H1 (cell line): ENCODE measurements around the gene ZC3H18. TPM values are rescaled to one million over a fixed set of nuclear protein-coding genes. Genes with fewer than 3 reads are reported as not detected.

Experiments
- CTCF ChIA-PET: fragments of 300-600 bp; sonication (Branson Sonifier 250); formaldehyde crosslinking; loops from one replicate; lab custom pipeline; 2021; ENCODE audit not compliant: partially characterized antibody; lab: Charles Lee
- POLR2A ChIA-PET: fragments of 300-600 bp; sonication (Branson Sonifier 250); formaldehyde crosslinking; loops from one replicate; lab custom pipeline; 2021; ENCODE audit warnings: inconsistent platforms; ENCODE audit not compliant: partially characterized antibody; lab: Charles Lee
- DNase-seq, 2 experiments: peaks; one replicate each; pipeline versions ENCODE4 v3.0.0 to v3.0.0-alpha.2; 2010 to 2022; ENCODE audit warnings: low spot score in 2 of 2, low read depth in 1 of 2, mixed read lengths in 1 of 2
- FAIRE-seq: peaks from 2 replicates; lab custom pipeline; 2011; peaks lifted over from hg19 to GRCh38; lab: Jason Lieb, UNC
- H2AFZ ChIP-seq: 2 replicates; pipeline ENCODE4 v1.8.1; 2012; ENCODE audit warnings: low read length, inconsistent platforms
- H2AK5ac ChIP-seq: 2 replicates; pipeline ENCODE4 v1.6.1; 2013; ENCODE audit warnings: low read depth, low read length
- H2BK120ac ChIP-seq: replicated peaks from 2 replicates; pipeline ENCODE3; 2013; ENCODE audit warnings: low read depth, low read length, inconsistent platforms
- H2BK12ac ChIP-seq: 2 replicates; pipeline ENCODE4 v1.6.1; 2013; ENCODE audit warnings: low read depth, low read length
- H2BK15ac ChIP-seq: 2 replicates; pipeline ENCODE4 v1.6.1; 2013; ENCODE audit warnings: low read length
- H2BK20ac ChIP-seq: 2 replicates; pipeline ENCODE4 v1.6.1; 2013; ENCODE audit warnings: low read length
- H2BK5ac ChIP-seq: 2 replicates; pipeline ENCODE4 v1.6.1; 2013; ENCODE audit warnings: low read depth, low read length
- H3K14ac ChIP-seq: 2 replicates; pipeline ENCODE4 v1.6.1; 2013; ENCODE audit warnings: inconsistent platforms; ENCODE audit not compliant: insufficient read length
- H3K18ac ChIP-seq: 2 replicates; pipeline ENCODE4 v1.6.1; 2013; ENCODE audit warnings: low read length; ENCODE audit errors: extremely low read depth
- H3K23ac ChIP-seq: 2 replicates; pipeline ENCODE4 v1.6.1; 2013; ENCODE audit warnings: inconsistent platforms; ENCODE audit not compliant: insufficient read length
- H3K23me2 ChIP-seq: 2 replicates; pipeline ENCODE4 v1.6.1; 2013; ENCODE audit warnings: low read depth, low read length
- H3K27ac ChIP-seq: 2 replicates; pipeline ENCODE4 v1.6.1; 2011; ENCODE audit warnings: low read depth, low read length, inconsistent platforms
- H3K27me3 ChIP-seq, 4 experiments: replicated peaks in 1 of 4; 1 replicate in 1 of 4; 2 replicates in 3 of 4; pipeline versions ENCODE4 v1.6.1 to v1.8.1; 2011 to 2013; ENCODE audit warnings: low read length in 3 of 4, mild to moderate bottlenecking in 3 of 4, inconsistent platforms in 2 of 4, mixed read lengths in 2 of 4, moderate library complexity in 1 of 4; ENCODE audit not compliant: control insufficient read depth in 3 of 4, insufficient read depth in 3 of 4; ENCODE audit errors: extremely low read depth in 1 of 4
- H3K36me3 ChIP-seq, 4 experiments: 2 replicates each; pipeline versions ENCODE4 v1.6.1 to v1.8.1; 2011 to 2013; ENCODE audit warnings: mild to moderate bottlenecking in 4 of 4, low read length in 3 of 4, moderate library complexity in 2 of 4, control low read depth in 1 of 4, inconsistent platforms in 1 of 4; ENCODE audit not compliant: insufficient read depth in 4 of 4, control insufficient read depth in 2 of 4
- H3K4ac ChIP-seq: replicated peaks from 2 replicates; pipeline ENCODE3; 2013; ENCODE audit warnings: low read length, low read depth, mixed read lengths, inconsistent platforms; ENCODE audit not compliant: insufficient read length
- H3K4me1 ChIP-seq, 4 experiments: replicated peaks in 1 of 4; 1 replicate in 1 of 4; 2 replicates in 3 of 4; pipeline versions ENCODE4 v1.6.1 to v1.8.1; 2011 to 2013; ENCODE audit warnings: low read length in 3 of 4, inconsistent platforms in 2 of 4, mixed read lengths in 1 of 4; ENCODE audit not compliant: insufficient read depth in 4 of 4, control insufficient read depth in 3 of 4
- H3K4me2 ChIP-seq, 2 experiments: 2 replicates each; pipeline versions ENCODE4 v1.6.1 to v1.8.1; 2011 to 2013; ENCODE audit warnings: low read depth in 2 of 2, low read length in 2 of 2, control low read depth in 1 of 2, inconsistent platforms in 1 of 2, mild to moderate bottlenecking in 1 of 2; ENCODE audit not compliant: insufficient read depth in 1 of 2
- H3K4me3 ChIP-seq, 4 experiments: fragments of 200-600, 300-600 bp in 1 of 4; sonication (generic), shearing (Covaris generic), sonication (Bioruptor Twin) in 1 of 4; 2 replicates each; pipeline versions ENCODE4 v1.5.1 to v1.8.1; 2011 to 2016; ENCODE audit warnings: low read length in 4 of 4, low read depth in 3 of 4, control low read depth in 2 of 4, inconsistent platforms in 2 of 4, mild to moderate bottlenecking in 2 of 4, mixed read lengths in 1 of 4, moderate library complexity in 1 of 4; ENCODE audit not compliant: insufficient read depth in 2 of 4; ENCODE audit errors: extremely low read depth in 1 of 4
- H3K56ac ChIP-seq: replicated peaks from 2 replicates; pipeline ENCODE3; 2013; ENCODE audit warnings: low read depth, mild to moderate bottlenecking, mixed read lengths, low read length, inconsistent platforms; ENCODE audit not compliant: insufficient read length
- H3K79me1 ChIP-seq: 2 replicates; pipeline ENCODE4 v1.6.1; 2013; ENCODE audit warnings: low read depth, low read length, control low read depth
- H3K79me2 ChIP-seq, 2 experiments: 2 replicates each; pipeline versions ENCODE4 v1.6.1 to v1.8.1; 2012 to 2013; ENCODE audit warnings: low read length in 2 of 2, mild to moderate bottlenecking in 2 of 2, inconsistent platforms in 1 of 2; ENCODE audit not compliant: insufficient read depth in 2 of 2, control insufficient read depth in 1 of 2
- H3K9ac ChIP-seq, 4 experiments: replicated peaks in 1 of 4; 1 replicate in 1 of 4; 2 replicates in 3 of 4; pipeline versions ENCODE4 v1.6.1 to v1.8.1; 2011 to 2013; ENCODE audit warnings: low read depth in 3 of 4, low read length in 3 of 4, control low read depth in 2 of 4, mild to moderate bottlenecking in 2 of 4, moderate library complexity in 2 of 4, inconsistent platforms in 1 of 4; ENCODE audit errors: extremely low read depth in 1 of 4
- H3K9me3 ChIP-seq, 2 experiments: 2 replicates each; pipeline versions ENCODE4 v1.6.1 to v1.8.1; 2012 to 2013; ENCODE audit warnings: mild to moderate bottlenecking in 2 of 2, moderate library complexity in 2 of 2, control low read depth in 1 of 2, inconsistent platforms in 1 of 2, low read depth in 1 of 2, low read length in 1 of 2, mixed read lengths in 1 of 2; ENCODE audit not compliant: insufficient read depth in 2 of 2
- H4K20me1 ChIP-seq, 2 experiments: replicated peaks in 1 of 2; 2 replicates each; pipeline versions ENCODE3 to v1.8.1; 2011 to 2013; ENCODE audit warnings: inconsistent platforms in 2 of 2, low read length in 2 of 2, mild to moderate bottlenecking in 1 of 2; ENCODE audit not compliant: insufficient read depth in 2 of 2, control insufficient read depth in 1 of 2
- H4K5ac ChIP-seq: 2 replicates; pipeline ENCODE4 v1.6.1; 2013; ENCODE audit warnings: low read length, low read depth, mixed read lengths, inconsistent platforms; ENCODE audit not compliant: insufficient read length
- H4K8ac ChIP-seq: 2 replicates; pipeline ENCODE4 v1.8.0; 2013; ENCODE audit warnings: mild to moderate bottlenecking, moderate library complexity, low read length, inconsistent platforms; ENCODE audit not compliant: insufficient read depth; ENCODE audit errors: extremely low read depth
- H4K91ac ChIP-seq: replicated peaks from 2 replicates; pipeline ENCODE3; 2013; ENCODE audit warnings: low read length, mixed read lengths, inconsistent platforms; ENCODE audit not compliant: insufficient read length
- ASH2L ChIP-seq: fragments of 200-600, 300-600 bp; sonication (generic); IDR thresholded peaks from one replicate; pipeline ENCODE4 v1.7.1; 2017; ENCODE audit warnings: low read length
- EGR1 ChIP-seq: IDR thresholded peaks from 2 replicates; pipeline ENCODE4 v1.6.1; 2011; ENCODE audit warnings: low read depth, low read length, borderline replicate concordance
- GABPA ChIP-seq: IDR thresholded peaks from 2 replicates; pipeline ENCODE4 v1.6.1; 2011; ENCODE audit warnings: mild to moderate bottlenecking, low read length, moderate library complexity, borderline replicate concordance; ENCODE audit not compliant: insufficient read depth
- JUN ChIP-seq: IDR thresholded peaks from 2 replicates; pipeline ENCODE4 v1.6.1; 2011; ENCODE audit warnings: low read depth, mild to moderate bottlenecking, improper control_type of control experiment, low read length
- SIRT6 ChIP-seq: IDR thresholded peaks from one replicate; pipeline ENCODE4 v1.7.1; 2012; ENCODE audit warnings: low read length, inconsistent platforms
- SIX5 ChIP-seq: IDR thresholded peaks from 2 replicates; pipeline ENCODE4 v1.6.1; 2011; ENCODE audit warnings: mild to moderate bottlenecking, low read depth, low read length
- TAF7 ChIP-seq: optimal IDR thresholded peaks from 2 replicates; pipeline ENCODE3; 2011; ENCODE audit warnings: low read depth, mild to moderate bottlenecking, inconsistent platforms, low read length, moderate library complexity, borderline replicate concordance
- WGBS, 2 experiments: shearing (Covaris generic) in 1 of 2; methylation state at CpG; one replicate each; pipeline versions ENCODE4 v1.1.6 to v1.1.7; 2013 to 2015; ENCODE audit warnings: low lambda C conversion rate in 2 of 2, mixed read lengths in 2 of 2, inconsistent platforms in 1 of 2, low coverage in 1 of 2, missing lambda C conversion rate in 1 of 2; ENCODE audit not compliant: insufficient replicate concordance in 2 of 2, insufficient coverage in 1 of 2, insufficient read length in 1 of 2; ENCODE audit errors: extremely low coverage in 1 of 2, missing lambda C conversion rate in 1 of 2; 5-methylcytosine and 5-hydroxymethylcytosine counted together
- polyA plus RNA-seq, 7 experiments: library from polyadenylated mRNA; depleted of rRNA in 3 of 7; stranded (reverse) in 5 of 7; unstranded in 2 of 7; fragments of >200 nt in 5 of 7; fragments of 200-250 nt in 2 of 7; gene quantifications; 1 replicate in 5 of 7; 2 replicates in 1 of 7; 4 replicates in 1 of 7; pipeline versions ENCODE4 v1.2.1 to v1.2.3, GENCODE V29; 2011 to 2013; ENCODE audit warnings: missing spikeins in 2 of 7, mixed read lengths in 2 of 7
- total RNA-seq: library from RNA; stranded (reverse); fragmentation: NEBNext Ultra II Directional; extraction: Animal tissue kit (Norgen Biotek cat#: 25700); gene quantifications from 2 replicates; pipeline ENCODE4 v1.2.1, GENCODE V29; 2021

ZC3H18 gene
- total and polyA plus RNA-seq, 2 of the 8 experiments (the other 6 are each of a cell fraction or from before 2014, with no cell fraction given): 12.1 to 73.2 TPM

GRCh38 chr16:88671806-88672205 lies 101.6 kb downstream of the ZC3H18 start:
- no peak overlapping the region for H4K5ac ChIP-seq
- peaks cover 0 to 2% of the 10 kb centered on the region in 2 experiments for H4K20me1 ChIP-seq
- FAIRE-seq: no peak
- H4K91ac ChIP-seq: peak overlapping the region; percentile 42
- WGBS, 2 experiments: 92% methylated on average over 23 of the region's 23 CpGs; no CpG with 5 or more reads in 1 of the 2 experiments
- peak overlapping the region; percentile 80; the same call in 1 of the 2 replicates for H2BK12ac ChIP-seq
- no peak overlapping the region for H2BK15ac ChIP-seq
- no peak overlapping the region for H3K14ac ChIP-seq
- 0 out of 2 replicates have a peak overlapping the region, but pooled peaks have one; percentile 24 for H2BK5ac ChIP-seq
- no peak overlapping the region for H3K4me2 ChIP-seq
- peaks cover 0 to 5% (median 3%) of the 10 kb centered on the region in 4 experiments; a peak in 4 of 7 replicates for H3K4me1 ChIP-seq
- no peaks in the 10 kb centered on the region for H3K79me2 ChIP-seq
- no peak overlapping the region; the same call in 1 of the 2 replicates for H4K8ac ChIP-seq
- no peak overlapping the region for H2AK5ac ChIP-seq
- no peak for TF ChIP-seq SIX5
- TF ChIP-seq GABPA: no peak
- no peak for TF ChIP-seq JUN
- TF ChIP-seq ASH2L: no peak
- TF ChIP-seq TAF7: no peak
- no peak for TF ChIP-seq SIRT6
- no peak for TF ChIP-seq EGR1
- H3K23ac ChIP-seq: no peak overlapping the region
- no peaks in the 10 kb centered on the region for H3K9me3 ChIP-seq
- no peak for DNase-seq
- H3K27me3 ChIP-seq: no peaks in the 10 kb centered on the region
- H3K27ac ChIP-seq: no peak overlapping the region
- no peak overlapping the region for H3K4ac ChIP-seq
- no peaks in the 10 kb centered on the region for H3K23me2 ChIP-seq
- no peak overlapping the region for H3K4me3 ChIP-seq
- H3K56ac ChIP-seq: no peak overlapping the region
- no peak overlapping the region; the same call in 1 of the 2 replicates for H3K18ac ChIP-seq
- H2AFZ ChIP-seq: no peak overlapping the region
- no peaks in the 10 kb centered on the region for H3K79me1 ChIP-seq
- H3K36me3 ChIP-seq: no peaks in the 10 kb centered on the region
- no peak overlapping the region for H3K9ac ChIP-seq
- no peak overlapping the region for H2BK20ac ChIP-seq
- CTCF ChIA-PET: interaction anchor here (0.8 to 9.7 kb wide), 24 partner anchors 8 to 495 kb away, joined by 3 to 87 read pairs (median 7); partner anchors contain the start of genes MVD and SNAI3
- POLR2A ChIA-PET: interaction anchor here (1.0 to 4.2 kb wide), 6 partner anchors 8 to 41 kb away, joined by 3 to 15 read pairs (median 4); partner anchors contain the start of genes IL17C and MVD
- H2BK120ac ChIP-seq: no peak overlapping the region
